Astrocyte of the spinal cord (primary cell): ENCODE results near the gene POM121.
"Not testable (repeated sequence)": the region's sequence is repeated elsewhere in the genome, so short reads cannot be mapped to it uniquely, and the experiment has no call there.

Experiments
- DNase-seq: peaks from one replicate; pipeline ENCODE4 v3.0.0; 2011; ENCODE audit warnings: low read depth, low spot score
- H3K4me3 ChIP-seq: 2 replicates; pipeline ENCODE4 v1.5.1; 2011; ENCODE audit warnings: low read depth, mild to moderate bottlenecking, low read length, moderate library complexity
- in situ Hi-C: cut with HindIII; loops from 2 replicates; pipeline ENCODE4 v1.10.0; 2017; ENCODE audit warnings: low sequenced_read_pairs

POM121 gene

GRCh38 chr7:72990146-72990913 is 65.4 kb downstream of the POM121 start:
- H3K4me3 ChIP-seq, DNase-seq, in situ Hi-C loops: not testable (repeated sequence)

- DNase-seq, in situ Hi-C loops, H3K4me3 ChIP-seq: not testable (repeated sequence)
Measured at GRCh38 chr7:72995484-72995883, 70.6 kb downstream of the POM121 start.

GRCh38 chr7:72997447-72997846 is 72.6 kb downstream of the POM121 start:
- DNase-seq, in situ Hi-C loops: not testable (repeated sequence)

GRCh38 chr7:72997887-72998468 is 73.1 kb downstream of the POM121 start:
- H3K4me3 ChIP-seq, in situ Hi-C loops, DNase-seq: not testable (repeated sequence)

More at GRCh38 chr7:72997447-72997846, 72.6 kb downstream of the POM121 start:
- not testable (repeated sequence) for H3K4me3 ChIP-seq
